GM10266 (cell line): ENCODE data around the gene SGPP1.
"Not testable (repeated sequence)": the region's sequence is repeated elsewhere in the genome, so short reads cannot be mapped to it uniquely, and the experiment has no call there.

Experiments
- DNase-seq: peaks from one replicate; pipeline ENCODE4 v3.0.0; 2012; ENCODE audit errors: extremely low spot score
- CTCF ChIP-seq: IDR thresholded peaks from 2 replicates; pipeline ENCODE4 v1.5.1; 2012; ENCODE audit warnings: mild to moderate bottlenecking, low read depth; ENCODE audit not compliant: control insufficient read depth, insufficient read depth; ENCODE audit errors: missing control alignments

Gene SGPP1

GRCh38 chr14:63644741-63645140 lies 83.1 kb downstream of the SGPP1 start:
- TF ChIP-seq CTCF, result no peak

GRCh38 chr14:63642656-63643382 lies 85.0 kb downstream of the SGPP1 start:
- DNase-seq, result no peak
- TF ChIP-seq CTCF, result no peak

More at GRCh38 chr14:63644741-63645140, 83.1 kb downstream of the SGPP1 start:
- DNase-seq, result no peak

GRCh38 chr14:63642229-63642611 lies 85.6 kb downstream of the SGPP1 start:
- DNase-seq, result peak; percentile 72
- no peak for TF ChIP-seq CTCF

GRCh38 chr14:63641473-63642228 lies 86.2 kb downstream of the SGPP1 start, which contains the start of gene WDR89:
TSS of gene WDR89 (minus strand) at chr14:63641871. CDS start at chr14:63599942, 41,929 bp downstream.
- DNase-seq, result peak; percentile 89
- peak; percentile 55 for TF ChIP-seq CTCF

- no peak for DNase-seq
- no peak for TF ChIP-seq CTCF
Observed at GRCh38 chr14:63638493-63638892, 89.4 kb downstream of the SGPP1 start.

- DNase-seq, result not testable (repeated sequence)
Observed at GRCh38 chr14:63636094-63636635, 91.7 kb downstream of the SGPP1 start.
